ENCODE results near the gene SCUBE3. TPM values are rescaled to one million over a fixed set of nuclear protein-coding genes. Genes with fewer than 3 reads are reported as not detected.

SCUBE3 gene
- total and polyA plus RNA-seq, 12 donors = 1.2 to 18.8 (median 8.4) TPM

- no peaks in the 10 kb centered on the region for H3K27me3 ChIP-seq
- TF ChIP-seq CTCF (IDR thresholded peaks at IDR 0.05) = no peak
- H3K4me3 ChIP-seq = no peak overlapping the region
- no peaks in the 10 kb centered on the region for H3K4me1 ChIP-seq
- no peak for ATAC-seq
- no peaks in the 10 kb centered on the region for H3K36me3 ChIP-seq
- 88 to 90% methylated on average over 9 of the region's 9 CpGs for WGBS, 2 donors
- intact Hi-C loops (cut with DNase I) = no loop called here
- no peak overlapping the region for H3K27ac ChIP-seq
- no peak for DNase-seq
- peaks cover 0 to under 1% (median 0%) of the 10 kb centered on the region in 11 donors for H3K9me3 ChIP-seq
These were observed 21.4 kb upstream of the SCUBE3 start for GRCh38 chr6:35192301-35192860.

GRCh38 chr6:35194390-35194789, 19.4 kb upstream of the SCUBE3 start:
- intact Hi-C loops (cut with DNase I) = no loop called here
- WGBS, 2 donors = 82 to 90% methylated on average over 5 of the region's 5 CpGs
- DNase-seq (no peak), ATAC-seq (no peak)
- H3K4me3 ChIP-seq = no peak overlapping the region
- H3K9me3 ChIP-seq = peaks cover 0 to 7% (median 0%) of the 10 kb centered on the region in 11 donors
- no peaks in the 10 kb centered on the region for H3K27me3 ChIP-seq
- no peak for TF ChIP-seq CTCF (IDR thresholded peaks at IDR 0.05)
- H3K36me3 ChIP-seq = no peaks in the 10 kb centered on the region
- H3K4me1 ChIP-seq = no peaks in the 10 kb centered on the region
- H3K27ac ChIP-seq = no peak overlapping the region

GRCh38 chr6:35195120-35195780, 18.5 kb upstream of the SCUBE3 start:
- Histone ChIP-seq H3K36me3 (no peaks in the 10 kb centered on the region), H3K4me1 (no peaks in the 10 kb centered on the region), H3K4me3 (no peak overlapping the region), H3K27me3 (no peaks in the 10 kb centered on the region), H3K27ac (no peak overlapping the region), H3K9me3 (peaks cover 0 to 7% (median 0%) of the 10 kb centered on the region in 11 donors)
- WGBS, 2 donors = 86 to 88% methylated on average over 3 of the region's 3 CpGs
- no peak for ATAC-seq
- TF ChIP-seq CTCF (IDR thresholded peaks at IDR 0.05) = no peak
- intact Hi-C loops (cut with DNase I) = no loop called here
- no peak for DNase-seq

- no peak overlapping the region for H3K27ac ChIP-seq
- H3K27me3 ChIP-seq = no peaks in the 10 kb centered on the region
- H3K9me3 ChIP-seq = peaks cover 0 to 7% (median 0%) of the 10 kb centered on the region in 11 donors
- DNase-seq = no peak
- intact Hi-C loops (cut with DNase I) = no loop called here
- no peak for ATAC-seq
- peaks cover 0 to 7% (median 1%) of the 10 kb centered on the region in 9 donors for H3K4me1 ChIP-seq
- WGBS, 2 donors = 65 to 70% methylated on average over 5 of the region's 5 CpGs
- no peak overlapping the region for H3K4me3 ChIP-seq
- H3K36me3 ChIP-seq = no peaks in the 10 kb centered on the region
- TF ChIP-seq CTCF (IDR thresholded peaks at IDR 0.05) = no peak
These were observed 16.6 kb upstream of the SCUBE3 start for GRCh38 chr6:35197196-35197595.
